ENCODE measurements around the gene ARL15.

- no peak for TF ChIP-seq CTCF (IDR thresholded peaks at IDR 0.05)
- TF ChIP-seq POLR2A (IDR thresholded peaks at IDR 0.05), result no peak
- TF ChIP-seq EP300 (IDR thresholded peaks at IDR 0.05), result no peak
These were observed 348.1 kb downstream of the ARL15 start for GRCh38 chr5:53962306-53962705.
